Left ventricle myocardium inferior (tissue), 1 donor: ENCODE measurements around the gene GPX3. TPM values are rescaled to one million over a fixed set of nuclear protein-coding genes. Genes with fewer than 3 reads are reported as not detected.

Source experiments
- DNase-seq: peaks from one replicate; pipeline ENCODE4 v3.0.0-alpha.2; 2020
- H3K27ac ChIP-seq: fragments of 200-600 bp; replicated peaks from 2 replicates; pipeline ENCODE4 v1.8.0; 2021
- H3K27me3 ChIP-seq: fragments of 200-600 bp; 2 replicates; pipeline ENCODE4 v1.8.0; 2021; ENCODE audit warnings: low read depth
- H3K36me3 ChIP-seq: fragments of 200-600 bp; 2 replicates; pipeline ENCODE4 v1.8.0; 2021
- H3K4me1 ChIP-seq: fragments of 200-600 bp; 2 replicates; pipeline ENCODE4 v1.8.0; 2021
- H3K4me3 ChIP-seq: fragments of 200-600 bp; 2 replicates; pipeline ENCODE4 v1.8.0; 2021; ENCODE audit warnings: mild to moderate bottlenecking, moderate library complexity
- H3K9me3 ChIP-seq: fragments of 200-600 bp; replicated peaks from 2 replicates; pipeline ENCODE4 v1.8.0; 2021
- intact Hi-C: fragments of 100-400 bp; cut with micrococcal nuclease; formaldehyde crosslinking; loops from one replicate; pipeline ENCODE4 v1.11.0; 2022
- total RNA-seq: library from RNA; stranded (reverse); fragmentation: NEBNext Ultra II Directional; extraction: Animal tissue kit (Norgen Biotek cat#: 25700); gene quantifications from one replicate; pipeline ENCODE4 v1.2.1, GENCODE V29; 2021
- TF ChIP-seq, protein P1 (sequence below): fragments of 200-600 bp; IDR thresholded peaks from 2 replicates; pipeline ENCODE4 v1.8.0; 2021; ENCODE audit warnings: antibody characterized with exemption, mild to moderate bottlenecking, borderline replicate concordance
- donor health status: DM: no; HTN: yes; CAD: no; lungs with severe emphysema.

The GPX3 gene
- total RNA-seq, 1 donor from 2014 or later = 744 TPM

DNA sequence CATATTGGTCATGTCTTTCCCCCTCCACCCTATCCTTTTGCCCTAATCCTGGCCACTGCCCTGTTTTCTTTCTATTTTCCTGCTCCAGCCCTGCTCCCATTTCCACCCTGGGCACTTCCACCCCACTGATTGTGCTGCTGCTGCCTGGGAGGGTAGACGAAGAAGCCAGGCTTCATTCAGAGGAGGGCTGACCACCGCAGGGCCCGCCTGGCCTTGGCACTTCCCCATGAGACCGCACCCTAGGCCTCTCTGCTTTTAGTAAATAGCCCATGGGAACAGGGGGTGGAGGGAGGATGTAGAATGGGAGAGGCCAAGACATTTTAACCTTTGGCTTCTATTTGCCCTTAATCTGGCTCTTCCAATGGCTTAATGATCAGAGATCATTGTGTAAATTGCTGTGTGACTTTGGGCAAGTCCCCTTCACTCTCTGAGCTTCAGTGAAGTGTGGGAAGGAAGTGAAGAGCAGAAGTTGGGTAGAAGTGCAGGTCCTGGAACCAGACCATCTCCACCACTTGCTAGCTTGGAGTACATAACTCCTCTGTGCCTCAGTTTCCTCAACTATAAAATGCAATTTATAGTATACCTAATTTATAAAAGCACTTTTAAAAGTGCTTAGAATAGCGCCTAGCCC, 13.6 kb upstream of the GPX3 start:
- TF ChIP-seq, protein P1, sequence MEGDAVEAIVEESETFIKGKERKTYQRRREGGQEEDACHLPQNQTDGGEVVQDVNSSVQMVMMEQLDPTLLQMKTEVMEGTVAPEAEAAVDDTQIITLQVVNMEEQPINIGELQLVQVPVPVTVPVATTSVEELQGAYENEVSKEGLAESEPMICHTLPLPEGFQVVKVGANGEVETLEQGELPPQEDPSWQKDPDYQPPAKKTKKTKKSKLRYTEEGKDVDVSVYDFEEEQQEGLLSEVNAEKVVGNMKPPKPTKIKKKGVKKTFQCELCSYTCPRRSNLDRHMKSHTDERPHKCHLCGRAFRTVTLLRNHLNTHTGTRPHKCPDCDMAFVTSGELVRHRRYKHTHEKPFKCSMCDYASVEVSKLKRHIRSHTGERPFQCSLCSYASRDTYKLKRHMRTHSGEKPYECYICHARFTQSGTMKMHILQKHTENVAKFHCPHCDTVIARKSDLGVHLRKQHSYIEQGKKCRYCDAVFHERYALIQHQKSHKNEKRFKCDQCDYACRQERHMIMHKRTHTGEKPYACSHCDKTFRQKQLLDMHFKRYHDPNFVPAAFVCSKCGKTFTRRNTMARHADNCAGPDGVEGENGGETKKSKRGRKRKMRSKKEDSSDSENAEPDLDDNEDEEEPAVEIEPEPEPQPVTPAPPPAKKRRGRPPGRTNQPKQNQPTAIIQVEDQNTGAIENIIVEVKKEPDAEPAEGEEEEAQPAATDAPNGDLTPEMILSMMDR = no peak
- intact Hi-C loops = no loop called here
- Histone ChIP-seq H3K27me3 (no peaks in the 10 kb centered on the region), H3K4me3 (peak overlapping the region; percentile 32), H3K4me1 (peaks cover 57% of the 10 kb centered on the region), H3K27ac (peak overlapping the region; percentile 90), H3K36me3 (no peaks in the 10 kb centered on the region), H3K9me3 (no peaks in the 10 kb centered on the region)
- peak; percentile 42 for DNase-seq

DNA sequence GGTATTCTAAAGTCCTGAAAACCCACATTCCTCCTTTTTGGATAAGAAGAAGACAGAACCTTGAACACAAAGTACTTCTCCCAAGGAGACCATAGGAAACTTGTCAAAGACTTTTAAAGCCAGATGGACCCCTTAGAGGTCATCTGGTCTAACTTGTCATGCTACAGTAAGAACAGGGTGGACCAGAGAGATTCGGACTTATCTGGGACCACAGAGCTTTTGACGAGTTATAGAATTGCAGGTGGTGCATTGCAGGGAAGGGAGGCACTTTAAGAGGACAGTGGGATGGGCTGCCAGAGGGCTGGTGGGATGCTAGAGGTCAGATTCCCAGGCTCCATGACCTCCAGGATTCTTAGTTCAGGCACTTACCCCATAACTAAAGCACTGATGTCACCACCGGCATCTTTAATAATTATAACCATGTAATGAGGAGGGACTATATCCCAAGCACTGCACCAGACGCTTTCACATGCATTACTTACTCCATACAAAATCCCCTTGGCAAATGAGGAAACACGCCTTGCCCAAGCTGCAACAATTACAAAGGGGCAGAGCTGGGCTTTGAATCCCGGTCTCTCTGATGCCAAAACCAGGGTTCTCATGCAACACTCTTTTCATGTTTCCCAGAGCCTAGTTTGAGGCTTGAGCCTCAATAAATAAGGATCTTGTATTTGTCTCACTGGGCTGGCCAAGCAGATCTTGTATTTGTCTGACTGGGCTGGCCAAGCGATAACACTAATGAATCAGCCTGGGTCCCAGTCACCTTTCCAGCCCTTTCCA, 12.8 kb upstream of the GPX3 start:
- H3K27me3 ChIP-seq = no peaks in the 10 kb centered on the region
- no peaks in the 10 kb centered on the region for H3K36me3 ChIP-seq
- DNase-seq = no peak
- peaks cover 54% of the 10 kb centered on the region for H3K4me1 ChIP-seq
- intact Hi-C loops = no loop called here
- H3K27ac ChIP-seq = peak overlapping the region; percentile 90
- TF ChIP-seq, protein P1 = no peak
- no peaks in the 10 kb centered on the region for H3K9me3 ChIP-seq
- H3K4me3 ChIP-seq = no peak overlapping the region

DNA sequence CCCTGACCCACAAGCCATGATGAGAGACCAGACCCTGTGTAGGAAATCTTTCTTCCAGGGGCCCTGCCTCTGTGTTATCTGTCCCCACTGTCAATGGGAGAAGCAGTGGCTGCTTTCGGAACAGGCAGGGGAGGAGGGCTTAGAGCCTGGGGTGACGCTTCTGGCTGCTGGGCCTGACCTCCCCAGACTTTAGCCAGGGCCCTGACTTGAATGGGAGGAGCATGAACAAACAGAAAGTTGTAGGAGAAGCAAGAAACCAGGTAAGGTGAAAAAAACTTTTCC, 12.2 kb upstream of the GPX3 start:
- DNase-seq = no peak
- H3K9me3 ChIP-seq = no peaks in the 10 kb centered on the region
- no peak overlapping the region for H3K4me3 ChIP-seq
- intact Hi-C loops = no loop called here
- no peaks in the 10 kb centered on the region for H3K27me3 ChIP-seq
- H3K36me3 ChIP-seq = no peaks in the 10 kb centered on the region
- H3K4me1 ChIP-seq = peaks cover 49% of the 10 kb centered on the region
- H3K27ac ChIP-seq = peak overlapping the region; percentile 90
- TF ChIP-seq, protein P1 = no peak

DNA sequence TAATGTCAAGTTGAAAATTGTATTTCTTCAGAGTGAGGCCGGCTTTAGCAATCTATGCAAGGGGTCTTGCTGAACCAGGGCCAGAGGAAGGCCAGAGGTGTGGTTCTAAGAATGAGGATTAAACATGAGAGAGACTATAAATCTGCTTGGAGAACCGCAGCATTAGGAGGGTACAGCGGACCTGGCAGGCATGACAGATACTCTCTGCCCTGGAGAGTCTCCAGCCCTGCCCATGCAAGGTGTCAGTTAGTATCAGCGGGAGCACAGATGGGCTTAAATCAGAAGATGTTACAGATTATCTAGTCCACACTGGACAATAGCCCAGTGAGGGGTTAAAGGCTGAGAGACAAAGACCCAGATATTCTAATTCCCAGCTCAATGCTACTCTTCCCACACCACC, 11.5 kb upstream of the GPX3 start:
- no peak overlapping the region for H3K27ac ChIP-seq
- H3K4me1 ChIP-seq = peaks cover 48% of the 10 kb centered on the region
- no peaks in the 10 kb centered on the region for H3K27me3 ChIP-seq
- TF ChIP-seq, protein P1 = no peak
- H3K9me3 ChIP-seq = no peaks in the 10 kb centered on the region
- no peak overlapping the region for H3K4me3 ChIP-seq
- intact Hi-C loops = no loop called here
- no peaks in the 10 kb centered on the region for H3K36me3 ChIP-seq
- DNase-seq = no peak

DNA sequence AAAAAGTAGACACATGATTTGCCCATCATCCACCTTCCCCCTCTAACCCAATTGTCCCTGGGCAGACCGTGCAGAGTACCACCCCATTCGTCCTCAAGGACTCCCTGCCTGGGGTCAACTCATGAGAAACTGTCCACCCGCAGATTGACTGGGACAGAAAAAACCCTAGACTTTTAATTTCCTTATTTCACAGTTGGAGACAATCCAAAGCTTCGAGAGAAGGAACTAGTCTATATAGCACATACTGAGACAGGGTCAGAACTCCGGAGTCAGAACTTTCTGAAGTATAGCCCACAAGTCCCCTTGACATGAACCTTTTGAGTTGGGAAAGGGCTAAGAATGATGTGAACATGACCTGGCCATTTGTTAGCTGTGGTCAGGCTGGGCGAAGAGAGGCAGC, 7.5 kb upstream of the GPX3 start:
- TF ChIP-seq, protein P1 = no peak
- Histone ChIP-seq H3K4me3 (no peak overlapping the region), H3K27me3 (no peaks in the 10 kb centered on the region), H3K36me3 (no peaks in the 10 kb centered on the region), H3K27ac (no peak overlapping the region), H3K9me3 (no peaks in the 10 kb centered on the region), H3K4me1 (peaks cover 24% of the 10 kb centered on the region)
- DNase-seq = no peak
- intact Hi-C loops = no loop called here
